HepG2 (cell line): ENCODE results near the gene CNNM2. TPM values are rescaled to one million over a fixed set of nuclear protein-coding genes. Genes with fewer than 3 reads are reported as not detected.

Source experiments
- AGO2 ChIP-seq: fragments of 200-400 bp; formaldehyde crosslinking; optimal IDR thresholded peaks from 2 replicates; pipeline ENCODE3; 2017; ENCODE audit warnings: mild to moderate bottlenecking, low read depth, low read length, moderate library complexity
- KDM4B ChIP-seq: sonication (generic); formaldehyde crosslinking; IDR thresholded peaks from 2 replicates; pipeline ENCODE4 v1.4.0; 2020; ENCODE audit warnings: missing genetic modification reagents
- PITX1 ChIP-seq: sonication (generic); formaldehyde crosslinking; IDR thresholded peaks from 2 replicates; pipeline ENCODE4 v1.5.1; 2020; ENCODE audit warnings: mild to moderate bottlenecking, missing genetic modification reagents
- SIN3B ChIP-seq: fragments of 150-350 bp; IDR thresholded peaks from 2 replicates; pipeline ENCODE4 v1.6.1; 2014; ENCODE audit warnings: low read length
- TGIF2 ChIP-seq: IDR thresholded peaks from 2 replicates; pipeline ENCODE4 v1.6.1; 2016; ENCODE audit warnings: control low read depth, missing compliant biosample characterization
- ZIK1 ChIP-seq: sonication (generic); formaldehyde crosslinking; IDR thresholded peaks from 2 replicates; pipeline ENCODE4 v1.5.0; 2020; ENCODE audit warnings: mild to moderate bottlenecking, low read depth, missing genetic modification reagents, borderline replicate concordance
- ZNF33A ChIP-seq: sonication (generic); formaldehyde crosslinking; IDR thresholded peaks from 2 replicates; pipeline ENCODE4 v1.5.1; 2020; ENCODE audit warnings: missing genetic modification reagents, mild to moderate bottlenecking, moderate library complexity, borderline replicate concordance
- ZNF441 ChIP-seq: sonication (generic); formaldehyde crosslinking; IDR thresholded peaks from 2 replicates; pipeline ENCODE4 v1.7.0; 2021; ENCODE audit warnings: missing genetic modification reagents, borderline replicate concordance
- ZNF460 ChIP-seq: sonication (generic); formaldehyde crosslinking; IDR thresholded peaks from 2 replicates; pipeline ENCODE4 v1.5.1; 2020; ENCODE audit warnings: missing genetic modification reagents, mild to moderate bottlenecking, borderline replicate concordance
- ZNF549 ChIP-seq: sonication (generic); formaldehyde crosslinking; IDR thresholded peaks from 2 replicates; pipeline ENCODE4 v1.5.0; 2020; ENCODE audit warnings: missing genetic modification reagents
- ZNF660 ChIP-seq: sonication (generic); formaldehyde crosslinking; IDR thresholded peaks from 2 replicates; pipeline ENCODE4 v1.5.1; 2020; ENCODE audit warnings: mild to moderate bottlenecking, low read depth, missing genetic modification reagents, borderline replicate concordance
- ZSCAN9 ChIP-seq: IDR thresholded peaks from 2 replicates; pipeline ENCODE4 v1.6.1; 2016; ENCODE audit warnings: borderline replicate concordance
- polyA plus RNA-seq, 8 experiments: library from polyadenylated mRNA; depleted of rRNA in 3 of 8; stranded (reverse) in 7 of 8; unstranded in 1 of 8; fragments of >200 nt; fragmentation: Illumina TruSeq in 4 of 8; extraction: Trizol in 4 of 8; gene quantifications; 2 replicates each; pipeline versions ENCODE4 v1.2.1 to v1.2.3, GENCODE V29; 2011 to 2016; ENCODE audit warnings: low read depth in 4 of 8, missing spikeins in 1 of 8, mixed read lengths in 1 of 8; ENCODE audit not compliant: insufficient read depth in 1 of 8
- total RNA-seq, 5 experiments: library from RNA; depleted of rRNA; stranded (reverse); fragments of >200 nt; fragmentation: Illumina TruSeq; extraction: Trizol; gene quantifications; 2 replicates each; pipeline ENCODE4 v1.2.3, GENCODE V29; 2016; ENCODE audit warnings: low read depth in 1 of 5
- TF ChIP-seq, protein P1 (sequence below): sonication (generic); formaldehyde crosslinking; IDR thresholded peaks from 2 replicates; pipeline ENCODE4 v1.4.0; 2020; ENCODE audit warnings: mild to moderate bottlenecking, missing genetic modification reagents
- TF ChIP-seq, protein P2 (sequence below): sonication (generic); formaldehyde crosslinking; IDR thresholded peaks from 2 replicates; pipeline ENCODE4 v1.4.0; 2020; ENCODE audit warnings: mild to moderate bottlenecking, missing genetic modification reagents
- TF ChIP-seq, protein P3 (sequence below): sonication (generic); formaldehyde crosslinking; IDR thresholded peaks from 2 replicates; pipeline ENCODE4 v1.8.0; 2022; ENCODE audit warnings: missing genetic modification reagents, mild to moderate bottlenecking, moderate library complexity, borderline replicate concordance
- TF ChIP-seq, protein P4 (sequence below): sonication (generic); formaldehyde crosslinking; conservative IDR thresholded peaks from 2 replicates; pipeline ENCODE4 v1.8.0; 2022; ENCODE audit warnings: mild to moderate bottlenecking, moderate library complexity, missing genetic modification reagents
- TF ChIP-seq, protein P5 (sequence below): sonication (generic); formaldehyde crosslinking; IDR thresholded peaks from 2 replicates; pipeline ENCODE4 v1.4.0; 2020; ENCODE audit warnings: missing genetic modification reagents; ENCODE audit errors: not compliant biosample characterization
- TF ChIP-seq, protein P6 (sequence below): sonication (generic); formaldehyde crosslinking; IDR thresholded peaks from 2 replicates; pipeline ENCODE4 v1.4.0; 2020; ENCODE audit warnings: missing genetic modification reagents

The CNNM2 gene
- total and polyA plus RNA-seq, 2 of the 13 experiments (the other 11 are each of a cell fraction or from before 2014, with no cell fraction given) = 7.1 to 9.0 TPM

DNA sequence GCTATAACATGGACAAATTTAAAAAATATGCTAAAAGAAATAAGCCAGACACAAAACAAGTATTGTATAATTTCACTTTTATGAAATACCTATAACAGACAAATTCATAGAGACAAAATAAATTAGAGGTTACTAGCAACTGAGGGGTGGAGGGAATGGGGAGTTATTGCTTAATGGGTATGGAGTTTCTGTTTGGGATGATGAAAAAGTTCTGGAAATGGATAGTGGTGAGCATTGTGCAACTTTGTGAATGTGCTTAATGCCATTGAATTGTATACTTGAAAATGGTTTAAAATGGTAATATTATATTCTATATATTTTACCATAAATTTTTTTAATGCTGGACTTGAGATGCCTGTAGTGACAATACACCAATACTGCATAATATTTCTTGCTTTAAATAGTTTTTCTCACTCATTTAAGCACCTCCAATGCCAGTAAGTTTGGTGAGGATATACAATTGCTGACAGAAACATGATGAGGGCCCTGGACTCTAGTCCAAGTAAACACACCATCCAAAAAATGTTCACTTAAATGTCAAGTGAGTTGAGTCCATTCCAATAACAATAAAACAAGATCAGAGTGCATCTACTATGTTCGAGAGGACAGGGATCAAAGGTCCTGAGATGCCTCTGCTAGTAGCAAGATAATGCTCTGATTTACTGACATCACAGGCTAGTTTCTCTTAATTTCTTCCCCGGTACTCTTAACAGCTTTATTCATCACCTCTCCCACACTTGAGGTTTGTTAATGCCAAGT lies 203.1 kb downstream of the CNNM2 start (continued):
- TF ChIP-seq, protein P1, sequence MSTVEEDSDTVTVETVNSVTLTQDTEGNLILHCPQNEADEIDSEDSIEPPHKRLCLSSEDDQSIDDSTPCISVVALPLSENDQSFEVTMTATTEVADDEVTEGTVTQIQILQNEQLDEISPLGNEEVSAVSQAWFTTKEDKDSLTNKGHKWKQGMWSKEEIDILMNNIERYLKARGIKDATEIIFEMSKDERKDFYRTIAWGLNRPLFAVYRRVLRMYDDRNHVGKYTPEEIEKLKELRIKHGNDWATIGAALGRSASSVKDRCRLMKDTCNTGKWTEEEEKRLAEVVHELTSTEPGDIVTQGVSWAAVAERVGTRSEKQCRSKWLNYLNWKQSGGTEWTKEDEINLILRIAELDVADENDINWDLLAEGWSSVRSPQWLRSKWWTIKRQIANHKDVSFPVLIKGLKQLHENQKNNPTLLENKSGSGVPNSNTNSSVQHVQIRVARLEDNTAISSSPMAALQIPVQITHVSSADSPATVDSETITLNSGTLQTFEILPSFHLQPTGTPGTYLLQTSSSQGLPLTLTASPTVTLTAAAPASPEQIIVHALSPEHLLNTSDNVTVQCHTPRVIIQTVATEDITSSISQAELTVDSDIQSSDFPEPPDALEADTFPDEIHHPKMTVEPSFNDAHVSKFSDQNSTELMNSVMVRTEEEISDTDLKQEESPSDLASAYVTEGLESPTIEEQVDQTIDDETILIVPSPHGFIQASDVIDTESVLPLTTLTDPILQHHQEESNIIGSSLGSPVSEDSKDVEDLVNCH (CRISPR knock-in tag) = no peak
- TF ChIP-seq KDM4B (CRISPR knock-in tag) (no peak), ZSCAN9 (CRISPR knock-in tag) (no peak), ZNF33A (CRISPR knock-in tag) (no peak), ZIK1 (no peak), PITX1 (CRISPR knock-in tag) (no peak), ZNF660 (no peak), ZNF441 (no peak), AGO2 (no peak), SIN3B (no peak), ZNF549 (peak; percentile 41; the same call in 1 of the 2 replicates), TGIF2 (CRISPR knock-in tag) (no peak), ZNF460 (no peak)
- TF ChIP-seq, protein P2, sequence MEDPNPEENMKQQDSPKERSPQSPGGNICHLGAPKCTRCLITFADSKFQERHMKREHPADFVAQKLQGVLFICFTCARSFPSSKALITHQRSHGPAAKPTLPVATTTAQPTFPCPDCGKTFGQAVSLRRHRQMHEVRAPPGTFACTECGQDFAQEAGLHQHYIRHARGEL (CRISPR knock-in tag) = no peak
- TF ChIP-seq, protein P3, sequence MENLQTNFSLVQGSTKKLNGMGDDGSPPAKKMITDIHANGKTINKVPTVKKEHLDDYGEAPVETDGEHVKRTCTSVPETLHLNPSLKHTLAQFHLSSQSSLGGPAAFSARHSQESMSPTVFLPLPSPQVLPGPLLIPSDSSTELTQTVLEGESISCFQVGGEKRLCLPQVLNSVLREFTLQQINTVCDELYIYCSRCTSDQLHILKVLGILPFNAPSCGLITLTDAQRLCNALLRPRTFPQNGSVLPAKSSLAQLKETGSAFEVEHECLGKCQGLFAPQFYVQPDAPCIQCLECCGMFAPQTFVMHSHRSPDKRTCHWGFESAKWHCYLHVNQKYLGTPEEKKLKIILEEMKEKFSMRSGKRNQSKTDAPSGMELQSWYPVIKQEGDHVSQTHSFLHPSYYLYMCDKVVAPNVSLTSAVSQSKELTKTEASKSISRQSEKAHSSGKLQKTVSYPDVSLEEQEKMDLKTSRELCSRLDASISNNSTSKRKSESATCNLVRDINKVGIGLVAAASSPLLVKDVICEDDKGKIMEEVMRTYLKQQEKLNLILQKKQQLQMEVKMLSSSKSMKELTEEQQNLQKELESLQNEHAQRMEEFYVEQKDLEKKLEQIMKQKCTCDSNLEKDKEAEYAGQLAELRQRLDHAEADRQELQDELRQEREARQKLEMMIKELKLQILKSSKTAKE (CRISPR knock-in tag) = no peak
- TF ChIP-seq, protein P4, sequence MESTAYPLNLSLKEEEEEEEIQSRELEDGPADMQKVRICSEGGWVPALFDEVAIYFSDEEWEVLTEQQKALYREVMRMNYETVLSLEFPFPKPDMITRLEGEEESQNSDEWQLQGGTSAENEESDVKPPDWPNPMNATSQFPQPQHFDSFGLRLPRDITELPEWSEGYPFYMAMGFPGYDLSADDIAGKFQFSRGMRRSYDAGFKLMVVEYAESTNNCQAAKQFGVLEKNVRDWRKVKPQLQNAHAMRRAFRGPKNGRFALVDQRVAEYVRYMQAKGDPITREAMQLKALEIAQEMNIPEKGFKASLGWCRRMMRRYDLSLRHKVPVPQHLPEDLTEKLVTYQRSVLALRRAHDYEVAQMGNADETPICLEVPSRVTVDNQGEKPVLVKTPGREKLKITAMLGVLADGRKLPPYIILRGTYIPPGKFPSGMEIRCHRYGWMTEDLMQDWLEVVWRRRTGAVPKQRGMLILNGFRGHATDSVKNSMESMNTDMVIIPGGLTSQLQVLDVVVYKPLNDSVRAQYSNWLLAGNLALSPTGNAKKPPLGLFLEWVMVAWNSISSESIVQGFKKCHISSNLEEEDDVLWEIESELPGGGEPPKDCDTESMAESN (CRISPR knock-in tag) = no peak
- TF ChIP-seq, protein P5, sequence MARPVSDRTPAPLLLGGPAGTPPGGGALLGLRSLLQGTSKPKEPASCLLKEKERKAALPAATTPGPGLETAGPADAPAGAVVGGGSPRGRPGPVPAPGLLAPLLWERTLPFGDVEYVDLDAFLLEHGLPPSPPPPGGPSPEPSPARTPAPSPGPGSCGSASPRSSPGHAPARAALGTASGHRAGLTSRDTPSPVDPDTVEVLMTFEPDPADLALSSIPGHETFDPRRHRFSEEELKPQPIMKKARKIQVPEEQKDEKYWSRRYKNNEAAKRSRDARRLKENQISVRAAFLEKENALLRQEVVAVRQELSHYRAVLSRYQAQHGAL (CRISPR knock-in tag) = no peak
- TF ChIP-seq, protein P6, sequence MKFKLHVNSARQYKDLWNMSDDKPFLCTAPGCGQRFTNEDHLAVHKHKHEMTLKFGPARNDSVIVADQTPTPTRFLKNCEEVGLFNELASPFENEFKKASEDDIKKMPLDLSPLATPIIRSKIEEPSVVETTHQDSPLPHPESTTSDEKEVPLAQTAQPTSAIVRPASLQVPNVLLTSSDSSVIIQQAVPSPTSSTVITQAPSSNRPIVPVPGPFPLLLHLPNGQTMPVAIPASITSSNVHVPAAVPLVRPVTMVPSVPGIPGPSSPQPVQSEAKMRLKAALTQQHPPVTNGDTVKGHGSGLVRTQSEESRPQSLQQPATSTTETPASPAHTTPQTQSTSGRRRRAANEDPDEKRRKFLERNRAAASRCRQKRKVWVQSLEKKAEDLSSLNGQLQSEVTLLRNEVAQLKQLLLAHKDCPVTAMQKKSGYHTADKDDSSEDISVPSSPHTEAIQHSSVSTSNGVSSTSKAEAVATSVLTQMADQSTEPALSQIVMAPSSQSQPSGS (CRISPR knock-in tag) = peak; percentile 66; the same call in 1 of the 2 replicates
